Activated T-cell treated with anti-CD3 and anti-CD28 coated beads, Interleukin-2, amount 50 U/mL, for 1 hour (primary cell): Measurements from ENCODE around the gene HDAC1.
A peak's percentile ranks its signal among the peaks of the same experiment; 100 is the strongest.
"Not testable (repeated sequence)": the region's sequence is repeated elsewhere in the genome, so short reads cannot be mapped to it uniquely, and the experiment has no call there.

Source experiments
- DNase-seq: peaks from one replicate; pipeline ENCODE4 v3.0.0-alpha.2; 2020

The HDAC1 gene

GRCh38 chr1:32351399-32352238 is 59.7 kb downstream of the HDAC1 start:
- DNase-seq: peak; percentile 87

GRCh38 chr1:32352239-32352745 is 60.4 kb downstream of the HDAC1 start:
- no peak for DNase-seq

- no peak for DNase-seq
Measured at GRCh38 chr1:32352831-32353383, 61.0 kb downstream of the HDAC1 start.

- no peak for DNase-seq
Measured at GRCh38 chr1:32353431-32353830, 61.5 kb downstream of the HDAC1 start.

- no peak for DNase-seq
Measured at GRCh38 chr1:32353886-32354570, 62.1 kb downstream of the HDAC1 start.

GRCh38 chr1:32355778-32356177 is 63.9 kb downstream of the HDAC1 start:
- not testable (repeated sequence) for DNase-seq

GRCh38 chr1:32356478-32356877 is 64.6 kb downstream of the HDAC1 start:
- no peak for DNase-seq

- no peak for DNase-seq
Measured at GRCh38 chr1:32357614-32358013, 65.7 kb downstream of the HDAC1 start.

- no peak for DNase-seq
Measured at GRCh38 chr1:32358435-32358834, 66.6 kb downstream of the HDAC1 start.

GRCh38 chr1:32361308-32361673 is 69.4 kb downstream of the HDAC1 start:
- no peak for DNase-seq

- DNase-seq: peak; percentile 58
Measured at GRCh38 chr1:32361674-32362473, 70.0 kb downstream of the HDAC1 start.

GRCh38 chr1:32362474-32363313 is 70.8 kb downstream of the HDAC1 start, which contains the start of the genes FAM229A and TSSK3:
TSS of gene FAM229A (minus strand) at chr1:32362485. CDS start at chr1:32362091, 394 bp downstream.
TSS of gene TSSK3 (plus strand) at chr1:32362539. CDS start at chr1:32362702, 163 bp downstream.
- DNase-seq: no peak

GRCh38 chr1:32363713-32364112 is 71.8 kb downstream of the HDAC1 start:
- no peak for DNase-seq

GRCh38 chr1:32364836-32365235 is 73.0 kb downstream of the HDAC1 start:
- no peak for DNase-seq

- no peak for DNase-seq
Measured at GRCh38 chr1:32365445-32365844, 73.6 kb downstream of the HDAC1 start.

GRCh38 chr1:32367912-32368635 is 76.2 kb downstream of the HDAC1 start:
- no peak for DNase-seq

GRCh38 chr1:32372149-32372756 is 80.4 kb downstream of the HDAC1 start:
- peak; percentile 53 for DNase-seq

GRCh38 chr1:32373996-32374592 is 82.2 kb downstream of the HDAC1 start:
- DNase-seq: no peak

- DNase-seq: no peak
Measured at GRCh38 chr1:32376199-32376598, 84.3 kb downstream of the HDAC1 start.

GRCh38 chr1:32377541-32378220 is 85.8 kb downstream of the HDAC1 start:
- DNase-seq: no peak
